Astrocyte (in vitro differentiated cells and primary cell): Measurements from ENCODE around the gene SPHK1. TPM values are rescaled to one million over a fixed set of nuclear protein-coding genes. Genes with fewer than 3 reads are reported as not detected.

ENCODE experiments used
- DNase-seq: peaks from one replicate; pipeline ENCODE4 v3.0.0-alpha.2; 2010; ENCODE audit warnings: low read depth
- FAIRE-seq: peaks from 2 replicates; lab custom pipeline; 2011; peaks lifted over from hg19 to GRCh38; lab: Jason Lieb, UNC
- H2AFZ ChIP-seq: 2 replicates; pipeline ENCODE4 v1.6.0; 2012; ENCODE audit warnings: low read depth, low read length, inconsistent platforms
- H3K27ac ChIP-seq: 2 replicates; pipeline ENCODE4 v1.5.1; 2011; ENCODE audit warnings: low read depth, low read length, inconsistent platforms
- H3K27me3 ChIP-seq: 2 replicates; pipeline ENCODE4 v1.6.0; 2011; ENCODE audit warnings: low read length, inconsistent platforms; ENCODE audit not compliant: insufficient read depth
- H3K36me3 ChIP-seq: 2 replicates; pipeline ENCODE4 v1.5.1; 2011; ENCODE audit warnings: low read length, inconsistent platforms; ENCODE audit not compliant: insufficient read depth
- H3K4me1 ChIP-seq: 2 replicates; pipeline ENCODE4 v1.5.1; 2011; ENCODE audit warnings: low read length, inconsistent platforms; ENCODE audit not compliant: insufficient read depth
- H3K4me2 ChIP-seq: 2 replicates; pipeline ENCODE4 v1.6.0; 2012; ENCODE audit warnings: low read length, inconsistent platforms
- H3K4me3 ChIP-seq: 2 replicates; pipeline ENCODE4 v1.5.1; 2011; ENCODE audit warnings: low read depth, mild to moderate bottlenecking, low read length, inconsistent platforms; ENCODE audit not compliant: insufficient read depth
- H3K79me2 ChIP-seq: 2 replicates; pipeline ENCODE4 v1.6.0; 2012; ENCODE audit warnings: mild to moderate bottlenecking, low read length, inconsistent platforms; ENCODE audit not compliant: insufficient read depth
- H3K9ac ChIP-seq: 2 replicates; pipeline ENCODE4 v1.6.0; 2012; ENCODE audit warnings: mild to moderate bottlenecking, low read length, inconsistent platforms
- H3K9me3 ChIP-seq: 2 replicates; pipeline ENCODE4 v1.5.1; 2012; ENCODE audit warnings: low read depth, mild to moderate bottlenecking, low read length, inconsistent platforms; ENCODE audit not compliant: insufficient read depth
- H4K20me1 ChIP-seq: 2 replicates; pipeline ENCODE4 v1.6.0; 2012; ENCODE audit warnings: low read length, inconsistent platforms; ENCODE audit not compliant: insufficient read depth
- H3K27ac Mint-ChIP-seq: one replicate; pipeline ENCODE4 v1.8.0; 2021; ENCODE audit warnings: mild to moderate bottlenecking, mixed read lengths; ENCODE audit not compliant: unreplicated experiment
- H3K27me3 Mint-ChIP-seq: one replicate; pipeline ENCODE4 v1.8.0; 2021; ENCODE audit warnings: low read depth, mixed read lengths; ENCODE audit not compliant: unreplicated experiment
- H3K36me3 Mint-ChIP-seq: one replicate; pipeline ENCODE4 v1.8.0; 2021; ENCODE audit warnings: low read depth, mixed read lengths; ENCODE audit not compliant: unreplicated experiment
- H3K4me1 Mint-ChIP-seq: one replicate; pipeline ENCODE4 v1.8.0; 2021; ENCODE audit warnings: low read depth, mixed read lengths; ENCODE audit not compliant: unreplicated experiment
- H3K4me3 Mint-ChIP-seq: one replicate; pipeline ENCODE4 v1.8.0; 2021; ENCODE audit warnings: mild to moderate bottlenecking, moderate library complexity, mixed read lengths; ENCODE audit not compliant: unreplicated experiment
- H3K9me3 Mint-ChIP-seq: one replicate; pipeline ENCODE4 v1.8.0; 2021; ENCODE audit warnings: mild to moderate bottlenecking, mixed read lengths; ENCODE audit not compliant: unreplicated experiment
- EZH2 ChIP-seq: IDR thresholded peaks from 2 replicates; pipeline ENCODE4 v1.6.1; 2012; ENCODE audit warnings: mild to moderate bottlenecking, low read length, inconsistent platforms; ENCODE audit not compliant: insufficient read depth
- total RNA-seq: library from RNA; stranded (reverse); gene quantifications from 2 replicates; pipeline ENCODE4 v1.2.1, GENCODE V29; 2021
- TF ChIP-seq, protein P1 (sequence below): IDR thresholded peaks from 2 replicates; pipeline ENCODE4 v1.5.1; 2011; ENCODE audit warnings: low read depth, mild to moderate bottlenecking, inconsistent platforms, low read length, moderate library complexity; ENCODE audit not compliant: insufficient read depth

The SPHK1 gene
- total RNA-seq, 1 donor from 2014 or later = 34.8 TPM

DNA sequence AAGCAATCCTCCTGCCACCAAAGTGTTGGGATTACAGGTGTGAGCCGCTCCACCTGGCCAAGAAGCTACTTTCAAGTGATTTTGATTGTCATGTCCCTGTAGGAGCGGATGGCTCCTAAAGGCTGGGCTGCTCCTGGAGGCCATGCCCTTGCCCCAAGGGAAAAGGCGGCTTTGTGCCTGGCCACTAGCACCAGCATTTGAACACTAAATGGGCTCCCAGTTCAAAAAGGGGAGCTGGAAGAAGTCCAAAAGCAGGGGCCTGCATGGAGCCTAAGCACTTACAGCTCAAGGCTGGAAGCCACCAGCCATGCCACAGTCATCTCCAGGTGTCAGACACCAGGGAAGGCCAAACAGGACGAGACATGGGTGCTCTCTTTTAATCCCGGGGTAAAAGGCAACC, 26.8 kb downstream of the SPHK1 start:
- Histone ChIP-seq H4K20me1 (peaks cover 95% of the 10 kb centered on the region), H3K9ac (no peak overlapping the region), H3K9me3 (no peaks in the 10 kb centered on the region), H3K79me2 (peaks cover 79% of the 10 kb centered on the region), H3K4me1 (peaks cover 7% of the 10 kb centered on the region), H3K27me3 (no peaks in the 10 kb centered on the region), H3K4me3 (no peak overlapping the region), H3K27ac (no peak overlapping the region), H2AFZ (no peak overlapping the region), H3K4me2 (no peak overlapping the region), H3K36me3 (no peaks in the 10 kb centered on the region)
- FAIRE-seq (no peak), DNase-seq (no peak)
- TF ChIP-seq, protein P1, sequence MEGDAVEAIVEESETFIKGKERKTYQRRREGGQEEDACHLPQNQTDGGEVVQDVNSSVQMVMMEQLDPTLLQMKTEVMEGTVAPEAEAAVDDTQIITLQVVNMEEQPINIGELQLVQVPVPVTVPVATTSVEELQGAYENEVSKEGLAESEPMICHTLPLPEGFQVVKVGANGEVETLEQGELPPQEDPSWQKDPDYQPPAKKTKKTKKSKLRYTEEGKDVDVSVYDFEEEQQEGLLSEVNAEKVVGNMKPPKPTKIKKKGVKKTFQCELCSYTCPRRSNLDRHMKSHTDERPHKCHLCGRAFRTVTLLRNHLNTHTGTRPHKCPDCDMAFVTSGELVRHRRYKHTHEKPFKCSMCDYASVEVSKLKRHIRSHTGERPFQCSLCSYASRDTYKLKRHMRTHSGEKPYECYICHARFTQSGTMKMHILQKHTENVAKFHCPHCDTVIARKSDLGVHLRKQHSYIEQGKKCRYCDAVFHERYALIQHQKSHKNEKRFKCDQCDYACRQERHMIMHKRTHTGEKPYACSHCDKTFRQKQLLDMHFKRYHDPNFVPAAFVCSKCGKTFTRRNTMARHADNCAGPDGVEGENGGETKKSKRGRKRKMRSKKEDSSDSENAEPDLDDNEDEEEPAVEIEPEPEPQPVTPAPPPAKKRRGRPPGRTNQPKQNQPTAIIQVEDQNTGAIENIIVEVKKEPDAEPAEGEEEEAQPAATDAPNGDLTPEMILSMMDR = no peak
- no peak for TF ChIP-seq EZH2
- no peaks in the 10 kb centered on the region for H3K9me3 Mint-ChIP-seq
- no peaks in the 10 kb centered on the region for H3K27me3 Mint-ChIP-seq
- H3K4me1 Mint-ChIP-seq = peaks cover 5% of the 10 kb centered on the region
- H3K27ac Mint-ChIP-seq = no peak overlapping the region
- H3K36me3 Mint-ChIP-seq = peaks cover 2% of the 10 kb centered on the region
- no peak overlapping the region for H3K4me3 Mint-ChIP-seq

GRCh38 chr17:76414334-76415295, 30.2 kb downstream of the SPHK1 start:
- Mint-ChIP-seq H3K27me3 (no peaks in the 10 kb centered on the region), H3K36me3 (peaks cover 6% of the 10 kb centered on the region), H3K27ac (no peak overlapping the region), H3K4me1 (peaks cover 3% of the 10 kb centered on the region), H3K9me3 (no peaks in the 10 kb centered on the region), H3K4me3 (no peak overlapping the region)
- TF ChIP-seq, protein P1 = no peak
- no peak for TF ChIP-seq EZH2
- Histone ChIP-seq H3K27me3 (no peaks in the 10 kb centered on the region), H3K4me1 (peaks cover 7% of the 10 kb centered on the region), H3K9me3 (no peaks in the 10 kb centered on the region), H3K27ac (no peak overlapping the region), H2AFZ (no peak overlapping the region), H3K36me3 (no peaks in the 10 kb centered on the region), H3K79me2 (peaks cover 84% of the 10 kb centered on the region), H3K4me3 (no peak overlapping the region), H3K9ac (no peak overlapping the region), H3K4me2 (peak overlapping the region; percentile 26), H4K20me1 (peaks cover 96% of the 10 kb centered on the region)
- DNase-seq (peak; percentile 62), FAIRE-seq (no peak)

GRCh38 chr17:76415786-76416185, 31.4 kb downstream of the SPHK1 start:
- no peak overlapping the region for H3K4me3 Mint-ChIP-seq
- H3K27ac ChIP-seq = no peak overlapping the region
- no peaks in the 10 kb centered on the region for H3K36me3 ChIP-seq
- no peak overlapping the region for H3K27ac Mint-ChIP-seq
- peaks cover 5% of the 10 kb centered on the region for H3K4me1 Mint-ChIP-seq
- H3K9me3 ChIP-seq = no peaks in the 10 kb centered on the region
- peaks cover 6% of the 10 kb centered on the region for H3K9me3 Mint-ChIP-seq
- FAIRE-seq (no peak), DNase-seq (no peak)
- H3K27me3 Mint-ChIP-seq = no peaks in the 10 kb centered on the region
- peaks cover 96% of the 10 kb centered on the region for H4K20me1 ChIP-seq
- no peak overlapping the region for H3K4me3 ChIP-seq
- no peak overlapping the region for H3K4me2 ChIP-seq
- no peak overlapping the region for H2AFZ ChIP-seq
- H3K36me3 Mint-ChIP-seq = peaks cover 6% of the 10 kb centered on the region
- H3K4me1 ChIP-seq = peaks cover 17% of the 10 kb centered on the region
- TF ChIP-seq, protein P1 = no peak
- TF ChIP-seq EZH2 = no peak
- peaks cover 85% of the 10 kb centered on the region for H3K79me2 ChIP-seq
- no peak overlapping the region for H3K9ac ChIP-seq
- H3K27me3 ChIP-seq = no peaks in the 10 kb centered on the region
